LNCAP (cell line): Measurements from ENCODE around the gene UAP1L1.

Experiments used
- TF ChIP-seq, protein P1 (sequence below): fragments of 450-650 bp; IDR thresholded peaks from 2 replicates; pipeline ENCODE4 v1.5.1; 2017; ENCODE audit warnings: mild to moderate bottlenecking

Gene UAP1L1

DNA sequence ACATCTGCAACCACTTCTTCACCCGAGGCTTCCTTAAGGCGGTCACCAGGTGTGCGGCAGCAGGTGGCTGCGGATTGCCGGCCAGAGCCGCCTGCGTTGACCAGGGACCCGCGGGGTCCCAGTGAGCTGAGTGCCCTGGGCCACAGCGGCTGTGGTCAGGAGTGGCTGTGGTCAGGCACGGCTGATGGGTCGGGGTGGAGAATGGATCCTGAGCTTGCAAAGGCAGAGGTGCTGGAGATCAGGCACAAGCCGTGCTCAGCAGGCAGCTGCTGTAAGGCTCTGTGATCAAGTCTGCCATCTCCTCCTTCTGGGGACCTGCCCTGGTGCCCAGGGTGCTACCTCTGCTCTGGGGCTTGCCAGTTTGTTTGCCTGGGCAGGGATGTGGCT is 2.1 kb downstream of the UAP1L1 start:
- TF ChIP-seq, protein P1, sequence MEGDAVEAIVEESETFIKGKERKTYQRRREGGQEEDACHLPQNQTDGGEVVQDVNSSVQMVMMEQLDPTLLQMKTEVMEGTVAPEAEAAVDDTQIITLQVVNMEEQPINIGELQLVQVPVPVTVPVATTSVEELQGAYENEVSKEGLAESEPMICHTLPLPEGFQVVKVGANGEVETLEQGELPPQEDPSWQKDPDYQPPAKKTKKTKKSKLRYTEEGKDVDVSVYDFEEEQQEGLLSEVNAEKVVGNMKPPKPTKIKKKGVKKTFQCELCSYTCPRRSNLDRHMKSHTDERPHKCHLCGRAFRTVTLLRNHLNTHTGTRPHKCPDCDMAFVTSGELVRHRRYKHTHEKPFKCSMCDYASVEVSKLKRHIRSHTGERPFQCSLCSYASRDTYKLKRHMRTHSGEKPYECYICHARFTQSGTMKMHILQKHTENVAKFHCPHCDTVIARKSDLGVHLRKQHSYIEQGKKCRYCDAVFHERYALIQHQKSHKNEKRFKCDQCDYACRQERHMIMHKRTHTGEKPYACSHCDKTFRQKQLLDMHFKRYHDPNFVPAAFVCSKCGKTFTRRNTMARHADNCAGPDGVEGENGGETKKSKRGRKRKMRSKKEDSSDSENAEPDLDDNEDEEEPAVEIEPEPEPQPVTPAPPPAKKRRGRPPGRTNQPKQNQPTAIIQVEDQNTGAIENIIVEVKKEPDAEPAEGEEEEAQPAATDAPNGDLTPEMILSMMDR = no peak

DNA sequence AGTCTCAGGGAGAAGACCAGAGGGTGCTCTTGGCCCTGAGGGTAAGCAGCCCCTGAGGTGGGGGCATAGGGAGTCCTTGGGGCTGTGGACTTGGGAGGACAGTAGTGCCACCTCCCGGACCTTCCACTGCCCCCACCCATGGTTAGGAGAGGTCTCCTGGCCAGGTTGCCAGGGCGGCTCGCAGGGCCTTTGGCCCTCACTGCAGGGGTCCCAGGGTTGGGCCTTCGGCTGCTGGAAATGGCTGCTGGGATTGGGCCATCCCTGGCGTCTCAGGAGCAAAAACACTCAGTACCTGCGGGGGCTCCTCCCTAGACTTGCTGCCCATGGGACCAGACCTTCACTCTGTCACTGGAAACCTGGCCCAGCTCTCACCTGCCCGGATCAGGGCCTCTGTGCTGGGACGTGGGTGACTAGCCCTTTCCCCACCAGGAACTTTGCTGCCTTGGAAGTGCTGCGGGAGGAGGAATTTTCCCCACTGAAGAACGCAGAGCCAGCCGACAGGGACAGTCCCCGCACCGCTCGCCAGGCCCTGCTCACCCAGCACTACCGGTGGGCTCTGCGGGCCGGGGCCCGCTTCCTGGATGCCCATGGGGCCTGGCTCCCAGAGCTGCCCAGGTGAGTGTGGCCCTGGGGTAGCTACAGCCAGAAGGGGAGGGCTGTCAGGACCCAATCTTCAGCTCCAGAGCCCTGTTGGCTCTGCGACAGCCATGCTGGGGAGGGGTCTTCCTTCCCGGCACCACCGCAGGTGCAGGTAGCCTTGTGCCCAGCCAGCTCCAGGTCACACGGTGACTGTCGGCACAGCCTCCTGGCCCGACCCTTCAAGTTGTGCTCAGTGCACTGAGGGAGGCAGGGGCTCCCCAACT is 3.2 kb downstream of the UAP1L1 start:
- TF ChIP-seq, protein P1 = no peak

DNA sequence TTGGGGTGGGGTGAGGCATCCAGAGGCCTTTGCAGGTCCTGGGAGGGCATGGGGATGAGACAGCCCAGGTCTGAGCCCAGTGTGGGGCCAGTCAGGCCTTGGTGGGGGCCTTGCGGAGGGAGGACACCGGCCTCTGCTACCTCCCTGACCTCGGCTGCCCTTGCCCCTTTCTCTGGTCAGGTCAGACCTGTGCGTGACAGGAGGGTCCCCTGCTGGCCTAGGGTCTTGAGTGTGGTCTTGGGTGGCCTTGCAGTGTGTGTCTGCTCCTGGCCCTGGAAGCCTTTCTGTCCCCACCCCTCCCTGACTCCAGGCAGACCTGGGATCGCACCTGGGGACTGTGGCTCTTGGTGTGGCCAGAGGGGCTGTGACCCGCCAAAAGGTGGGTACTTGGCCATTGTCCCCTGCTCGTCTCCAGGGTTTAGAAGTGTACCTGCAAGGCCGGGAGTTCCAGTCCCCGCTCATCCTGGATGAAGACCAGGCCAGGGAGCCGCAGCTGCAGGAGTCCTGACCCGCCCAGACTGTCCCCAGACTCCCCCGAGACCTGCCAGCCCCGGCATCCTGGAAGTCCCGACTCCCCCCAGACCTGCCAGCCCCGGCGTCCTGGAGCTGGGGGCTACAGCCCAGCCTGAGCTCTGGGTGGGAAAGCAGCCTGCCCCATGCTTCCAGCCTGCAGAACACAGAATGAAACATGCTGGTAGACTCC is 5.1 kb downstream of the UAP1L1 start:
- TF ChIP-seq, protein P1 = no peak

DNA sequence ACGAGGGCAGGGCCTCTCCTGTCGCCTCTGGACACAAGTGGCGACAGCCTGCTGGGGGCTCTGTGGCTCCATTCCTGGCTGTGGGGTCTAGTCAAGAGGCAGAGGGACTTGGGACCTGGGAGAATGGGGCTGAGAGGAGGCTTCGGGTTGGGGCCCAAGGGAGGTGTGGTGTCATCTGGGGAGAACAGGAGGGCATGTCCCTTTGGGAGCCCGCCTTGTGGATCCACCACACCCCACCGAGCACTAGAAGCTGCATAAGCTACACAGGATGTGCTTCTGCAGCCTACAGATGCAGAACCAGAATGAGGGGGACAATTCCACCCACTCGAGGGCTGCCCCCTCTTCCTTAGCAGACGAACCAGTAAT is 5.6 kb downstream of the UAP1L1 start:
- TF ChIP-seq, protein P1 = no peak

DNA sequence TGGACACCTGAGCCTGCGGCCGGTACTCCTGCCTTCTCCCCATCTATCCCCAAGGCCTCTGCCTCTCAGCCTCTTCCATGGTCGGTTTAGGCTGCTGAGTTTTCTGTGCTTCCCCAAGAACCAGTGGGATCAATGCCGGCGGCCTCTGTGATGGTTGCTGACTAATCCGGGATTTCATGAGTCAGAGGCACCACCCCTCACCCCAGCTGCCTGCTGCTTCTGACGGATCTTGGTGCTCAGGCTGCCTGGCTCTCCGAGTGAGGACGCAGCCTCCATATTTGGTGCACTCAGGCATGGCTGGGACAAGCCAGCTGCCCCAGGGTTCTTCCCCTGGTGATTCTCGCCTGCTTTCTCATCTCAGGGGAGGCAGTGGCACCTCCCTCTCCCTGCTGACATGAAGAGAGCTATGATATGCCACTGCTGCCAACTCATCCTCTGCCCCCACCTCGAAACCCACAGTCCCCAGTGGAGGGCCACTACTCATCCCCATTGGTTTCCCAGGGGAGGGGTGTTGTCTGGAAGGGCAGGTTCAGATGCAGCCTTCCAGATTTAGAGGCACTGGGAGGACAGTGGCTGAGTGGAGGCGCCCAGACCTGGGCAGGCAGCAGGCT is 6.2 kb downstream of the UAP1L1 start:
- TF ChIP-seq, protein P1 = no peak

- TF ChIP-seq, protein P1 = no peak
Measured at GRCh38 chr9:137084526-137084925, 7.2 kb downstream of the UAP1L1 start.

GRCh38 chr9:137085920-137086530 is 8.7 kb downstream of the UAP1L1 start:
- TF ChIP-seq, protein P1 = no peak
